ENCODE measurements around the gene MSH6.

Gene MSH6

GRCh38 chr2:47844162-47844561, 61.2 kb downstream of the MSH6 start:
- DNase-seq (ENCODE audit: low read depth), result no peak

GRCh38 chr2:47849368-47849767, 66.4 kb downstream of the MSH6 start:
- DNase-seq (ENCODE audit: low read depth), result no peak

- DNase-seq (ENCODE audit: low read depth), result no peak
Observed at GRCh38 chr2:47850198-47850597, 67.3 kb downstream of the MSH6 start.

GRCh38 chr2:47853067-47853777, 70.3 kb downstream of the MSH6 start:
- peak; percentile 49 for DNase-seq (ENCODE audit: low read depth)

Data from EH (cell line).